GM15510 (cell line): ENCODE results near the gene NUDT13.

Experiments used
- POLR2A ChIP-seq: IDR thresholded peaks from 3 replicates; pipeline ENCODE4 v1.6.1; 2011; ENCODE audit warnings: borderline replicate concordance; ENCODE audit not compliant: insufficient read length; ENCODE audit errors: extremely low read depth

Gene NUDT13

GRCh38 chr10:73169320-73169719 is 59.1 kb downstream of the NUDT13 start:
- no peak for TF ChIP-seq POLR2A

- no peak for TF ChIP-seq POLR2A
These were observed 62.6 kb downstream of the NUDT13 start for GRCh38 chr10:73172867-73173266.

GRCh38 chr10:73174148-73174925 is 64.1 kb downstream of the NUDT13 start:
- no peak for TF ChIP-seq POLR2A
